GF-D8 (cell line): ENCODE results near the gene ELFN2.

Experiments used
- DNase-seq: peaks from one replicate; lab custom pipeline; 2025; lab: John Stamatoyannopoulos, UW

ELFN2 gene

DNA sequence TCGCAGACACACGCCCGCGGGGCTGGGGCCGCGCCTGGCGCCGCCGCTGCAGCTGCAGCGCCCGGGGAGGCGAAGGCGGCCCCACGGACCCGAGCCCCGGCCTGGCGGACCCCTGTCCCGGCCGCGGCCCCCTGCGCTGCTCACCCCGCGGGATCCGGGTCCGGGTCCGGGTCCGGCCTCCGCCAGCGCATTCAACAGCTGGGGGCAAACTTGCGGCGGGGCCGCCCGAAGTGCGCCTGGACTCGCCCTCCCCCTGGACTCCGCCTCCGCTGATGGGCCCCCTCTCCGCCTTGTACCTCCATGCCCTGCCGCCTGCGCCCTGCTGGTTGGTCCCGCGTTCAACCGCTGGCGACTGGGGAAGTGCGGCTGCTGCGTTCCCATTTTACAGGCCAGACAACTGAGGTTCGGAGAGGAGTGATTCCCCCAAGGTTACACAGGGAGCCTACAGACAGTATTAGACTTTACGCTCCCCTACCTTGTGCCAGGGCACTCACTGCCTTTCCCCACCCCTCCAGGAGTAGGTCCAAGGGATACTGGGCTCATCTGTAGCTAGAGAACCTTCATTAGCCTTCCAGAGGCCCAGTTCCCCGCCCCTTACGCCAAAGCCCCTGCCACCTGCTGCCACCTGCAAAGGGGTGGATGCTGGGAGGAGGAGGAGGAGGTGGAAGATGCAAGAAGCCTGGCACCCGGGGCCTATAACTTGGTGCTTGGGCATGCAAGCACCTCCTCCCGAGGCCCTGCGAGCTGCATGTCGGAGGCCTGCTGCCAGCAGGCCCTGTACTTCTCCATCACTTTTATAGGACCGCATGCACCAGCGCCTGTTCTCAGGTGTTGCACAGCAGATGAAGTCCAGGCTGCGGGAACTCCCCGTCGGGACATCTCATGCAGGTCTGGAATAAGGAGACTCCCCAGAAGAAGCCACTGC is 694 bp upstream of the ELFN2 start:
- no peak for DNase-seq

DNA sequence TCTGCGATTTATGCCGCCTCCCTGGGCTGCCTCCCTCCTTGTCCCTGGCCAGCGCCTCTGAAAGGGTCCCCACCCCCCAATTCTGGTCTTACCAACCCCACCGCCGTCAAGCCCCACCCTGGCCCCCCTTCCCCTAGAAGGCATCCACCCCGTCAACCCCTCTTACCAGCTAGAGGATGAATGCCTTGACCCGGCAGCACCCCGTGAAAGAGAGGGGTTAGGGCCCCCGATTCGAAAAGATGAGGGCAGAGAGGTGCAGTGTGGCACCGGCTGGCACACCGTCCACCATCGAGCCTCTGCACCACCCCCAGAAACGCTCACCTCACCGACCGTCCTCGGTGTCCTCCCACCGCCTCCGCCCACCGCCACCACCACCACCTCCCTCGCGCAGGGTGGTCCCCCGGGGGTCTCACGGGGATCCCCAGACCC is 559 bp downstream of the ELFN2 start:
- no peak for DNase-seq

DNA sequence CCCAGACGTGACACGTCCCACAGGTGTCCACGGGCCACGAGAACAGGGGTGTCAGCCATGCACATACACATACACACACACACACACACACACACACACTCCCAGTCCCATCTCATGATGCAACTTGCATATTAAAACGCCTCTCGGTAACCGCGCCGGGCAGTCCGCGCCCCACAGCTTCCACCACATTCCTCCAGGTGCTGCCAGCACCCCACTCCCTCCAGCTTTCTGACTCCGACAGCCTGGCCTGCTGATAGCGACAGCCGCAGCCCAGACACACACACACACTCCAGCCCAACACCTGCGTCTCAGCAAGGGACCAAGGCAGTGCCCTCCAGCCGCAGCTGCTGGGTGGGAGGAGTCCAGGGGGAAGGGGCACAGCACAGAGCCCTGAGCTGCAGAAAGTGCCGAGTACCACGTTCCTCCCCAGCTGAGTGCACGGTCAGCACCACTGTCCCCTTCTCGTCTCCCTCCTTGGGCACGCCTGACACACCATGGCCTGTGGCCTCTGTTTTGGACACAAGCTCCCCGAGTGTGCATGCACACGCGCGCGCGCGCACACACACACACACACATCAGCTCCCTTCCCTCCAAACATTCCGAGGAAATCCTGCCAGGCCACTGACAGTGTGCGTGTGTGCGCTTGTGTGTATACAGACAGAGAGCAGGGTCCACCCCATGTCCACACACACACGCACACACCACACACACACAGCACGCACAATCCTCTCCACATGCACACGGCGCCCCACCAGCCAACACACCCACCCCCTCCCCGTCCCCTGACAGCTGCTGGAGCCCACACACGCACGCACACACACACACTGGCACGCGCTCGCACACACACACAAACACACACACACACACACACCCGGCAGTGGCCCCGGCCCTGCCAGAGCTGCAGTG is 1.2 kb downstream of the ELFN2 start:
- no peak for DNase-seq

DNA sequence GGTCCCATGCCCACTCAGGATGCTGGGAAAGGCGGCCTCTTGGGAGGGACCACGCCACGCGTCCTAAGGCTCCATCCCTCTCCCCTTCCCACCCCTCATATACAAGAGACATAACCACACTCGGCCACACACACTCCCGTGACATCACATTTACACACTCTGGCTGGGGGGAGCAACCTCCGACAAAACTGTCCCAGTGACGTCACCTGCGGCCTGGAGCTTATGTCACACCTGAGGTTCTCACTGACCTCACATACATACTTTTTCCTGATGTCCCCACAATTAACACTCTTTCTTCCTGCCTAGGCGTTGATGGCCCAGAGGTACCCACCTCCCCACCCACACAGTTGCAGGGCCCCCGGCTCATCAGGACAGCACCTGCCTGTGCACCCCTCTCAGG is 1.9 kb downstream of the ELFN2 start:
- no peak for DNase-seq

DNA sequence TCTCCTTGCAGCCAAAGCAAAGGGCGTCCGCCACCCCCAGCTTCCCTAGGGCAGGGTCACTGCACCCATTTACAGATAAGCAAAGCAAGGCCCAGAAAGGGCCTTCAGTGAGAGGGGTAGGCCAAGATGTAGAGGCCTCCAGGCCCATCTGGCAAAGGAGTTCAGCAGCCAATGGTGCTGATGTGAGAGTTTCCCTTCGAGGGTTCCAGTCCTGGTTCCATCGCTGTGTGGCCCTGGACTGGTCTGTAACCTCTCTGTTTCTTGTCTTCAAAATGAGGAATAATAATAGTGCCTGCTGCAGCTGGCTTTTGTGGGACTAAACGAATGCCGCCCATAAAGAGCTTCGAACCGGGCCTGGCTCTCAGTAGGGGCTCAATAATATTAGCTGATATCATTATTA is 4.0 kb downstream of the ELFN2 start:
- no peak for DNase-seq

DNA sequence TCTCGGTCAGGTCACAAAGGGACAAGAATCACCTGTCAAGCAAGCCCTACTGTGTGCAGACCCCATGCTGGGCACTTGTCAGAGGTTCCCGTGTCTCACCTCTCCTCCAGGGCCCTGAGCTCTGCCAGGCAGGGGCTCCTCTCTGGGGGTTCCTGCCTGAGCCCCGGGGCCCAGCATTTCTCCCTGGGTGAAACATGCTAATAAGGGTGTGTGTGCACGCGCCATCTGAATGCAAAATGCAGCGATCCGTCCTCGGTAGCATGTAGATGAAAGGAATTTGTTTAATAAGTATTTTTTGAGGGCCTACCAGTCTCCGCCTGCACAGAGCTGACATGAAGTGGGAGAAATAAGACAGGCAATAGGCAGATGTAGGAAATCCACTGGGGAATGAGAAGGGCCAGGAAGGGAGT is 5.8 kb downstream of the ELFN2 start:
- DNase-seq, result no peak

DNA sequence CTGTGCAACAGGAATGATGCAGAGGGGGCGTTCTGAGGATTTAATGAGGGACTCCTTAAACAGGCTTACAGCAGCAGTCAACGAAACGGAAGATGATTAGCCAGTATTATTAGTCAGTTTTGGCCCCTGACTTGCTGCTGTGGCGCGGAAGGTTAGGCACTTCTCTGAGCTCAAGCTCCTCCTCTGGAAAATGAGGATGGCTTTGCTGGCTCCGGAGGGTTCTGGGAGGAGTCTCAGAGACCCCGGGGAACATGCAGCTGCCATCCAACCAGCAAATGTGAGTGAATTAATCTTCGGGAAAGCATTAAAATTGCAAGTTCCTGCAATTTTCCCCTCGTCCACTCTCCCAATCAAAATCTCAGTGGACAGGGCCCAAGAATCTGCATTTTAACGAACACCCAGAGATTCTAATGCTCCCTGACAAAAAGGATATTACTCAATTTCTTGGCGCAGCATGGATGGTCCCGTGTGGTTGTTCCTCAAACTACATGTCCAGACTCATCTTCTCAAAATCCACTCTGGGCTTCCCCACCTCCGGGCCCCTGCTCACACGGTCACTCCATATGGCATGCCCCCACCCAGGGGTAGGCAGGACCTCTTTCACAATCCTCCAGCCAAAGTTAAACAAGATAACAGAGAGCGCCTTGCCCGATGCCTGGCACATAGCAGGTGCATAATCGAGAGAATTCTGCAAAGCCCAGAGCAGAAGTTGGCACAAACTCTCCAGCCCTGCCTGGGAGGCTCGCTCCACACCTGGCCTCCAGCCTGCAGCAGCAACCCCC is 6.4 kb downstream of the ELFN2 start:
- no peak for DNase-seq

DNA sequence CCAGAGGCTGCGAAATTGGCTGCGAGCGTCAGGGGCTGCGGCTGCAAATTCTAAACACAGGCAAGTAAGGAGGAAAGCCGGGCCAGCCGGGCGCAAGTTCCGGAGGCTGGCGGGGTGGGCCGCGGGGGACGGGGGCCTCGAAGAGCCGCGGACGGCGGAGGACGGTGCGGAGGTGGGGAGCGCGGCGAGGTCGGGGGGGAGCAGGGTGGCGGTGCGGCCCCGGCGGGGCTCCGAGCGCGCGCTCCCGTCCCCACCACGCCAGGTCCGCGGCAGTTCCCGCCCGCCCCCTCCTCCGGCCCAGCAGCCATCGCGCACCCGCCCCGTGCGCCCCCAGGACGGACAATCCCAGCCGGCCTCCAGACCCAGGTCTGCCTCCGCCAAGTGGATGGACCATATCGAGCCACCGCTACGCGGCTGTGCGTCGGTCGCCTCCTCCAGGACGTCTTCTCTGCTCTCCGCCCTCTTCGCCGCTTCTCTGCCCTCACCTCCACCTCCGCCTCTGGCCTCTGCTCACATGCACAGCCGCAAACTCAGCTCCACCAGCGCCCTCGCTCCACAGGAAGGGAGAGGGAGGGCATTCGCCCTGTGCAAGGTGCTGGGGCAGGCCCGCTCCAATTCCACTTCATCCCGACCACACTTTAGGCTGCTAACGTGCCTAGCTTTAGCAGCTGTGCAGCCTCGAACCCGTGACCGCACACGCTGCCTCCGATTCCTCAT is 7.2 kb downstream of the ELFN2 start:
- no peak for DNase-seq

DNA sequence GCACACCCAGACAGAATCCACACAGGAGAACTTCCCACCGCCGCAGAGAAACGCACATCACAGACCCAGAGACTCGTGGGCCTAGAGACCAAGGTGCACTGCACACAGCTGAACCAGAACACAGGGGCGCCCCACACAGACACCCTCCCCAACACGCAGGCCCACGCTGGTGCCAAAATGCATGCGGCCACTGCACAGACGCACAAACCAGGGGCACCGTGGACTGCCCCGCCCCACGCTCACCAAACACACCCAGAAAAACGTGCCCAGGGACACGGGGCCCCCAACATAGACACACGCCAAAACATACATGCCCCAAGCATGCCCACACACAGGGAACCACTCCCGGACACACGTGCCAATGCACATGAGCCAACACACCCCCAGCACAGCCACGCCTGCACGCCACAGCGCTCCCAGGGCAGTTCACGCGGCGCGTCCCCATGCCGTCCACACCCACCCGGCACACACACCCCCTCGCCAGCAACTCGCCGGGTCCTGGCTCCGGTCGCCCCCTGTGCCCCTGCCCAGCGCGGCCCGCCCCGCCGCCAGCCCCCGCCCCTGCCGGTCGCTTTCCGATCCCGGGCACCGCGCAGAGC is 7.8 kb downstream of the ELFN2 start:
- DNase-seq, result no peak

DNA sequence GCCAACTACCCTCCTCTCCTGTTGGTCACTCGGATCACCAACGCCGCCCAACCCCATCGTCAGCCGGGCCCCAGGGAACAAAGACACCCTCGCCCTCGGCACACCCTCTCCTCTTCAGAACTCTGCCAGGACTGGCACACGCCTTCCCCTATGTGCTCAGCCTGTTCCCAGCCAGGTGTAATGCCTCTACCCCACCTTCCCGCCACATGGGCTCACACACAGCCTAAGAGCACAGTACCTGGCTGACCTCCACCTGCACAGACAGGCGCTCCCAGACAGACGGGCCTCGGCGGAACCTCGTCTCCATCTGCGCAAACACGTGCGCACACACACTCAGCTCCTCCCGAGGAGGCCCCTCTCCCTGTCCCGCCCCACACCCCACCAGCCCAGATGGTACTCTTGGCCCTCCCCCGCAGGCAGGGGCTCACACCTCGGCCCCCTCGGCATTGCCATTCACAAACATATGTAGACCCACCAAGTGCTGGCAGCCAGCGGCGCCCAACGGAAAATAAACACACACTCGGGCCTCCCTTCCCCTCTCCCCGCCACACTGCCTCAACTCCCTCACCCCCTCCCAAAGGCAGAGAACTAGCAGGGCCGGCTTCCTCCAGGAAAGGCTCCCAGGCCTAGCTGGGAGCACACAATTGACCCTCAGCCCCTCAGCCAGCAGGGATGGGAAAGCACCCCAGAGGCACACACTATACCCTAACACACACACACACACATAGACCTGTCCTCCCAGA is 8.5 kb downstream of the ELFN2 start:
- no peak for DNase-seq

DNA sequence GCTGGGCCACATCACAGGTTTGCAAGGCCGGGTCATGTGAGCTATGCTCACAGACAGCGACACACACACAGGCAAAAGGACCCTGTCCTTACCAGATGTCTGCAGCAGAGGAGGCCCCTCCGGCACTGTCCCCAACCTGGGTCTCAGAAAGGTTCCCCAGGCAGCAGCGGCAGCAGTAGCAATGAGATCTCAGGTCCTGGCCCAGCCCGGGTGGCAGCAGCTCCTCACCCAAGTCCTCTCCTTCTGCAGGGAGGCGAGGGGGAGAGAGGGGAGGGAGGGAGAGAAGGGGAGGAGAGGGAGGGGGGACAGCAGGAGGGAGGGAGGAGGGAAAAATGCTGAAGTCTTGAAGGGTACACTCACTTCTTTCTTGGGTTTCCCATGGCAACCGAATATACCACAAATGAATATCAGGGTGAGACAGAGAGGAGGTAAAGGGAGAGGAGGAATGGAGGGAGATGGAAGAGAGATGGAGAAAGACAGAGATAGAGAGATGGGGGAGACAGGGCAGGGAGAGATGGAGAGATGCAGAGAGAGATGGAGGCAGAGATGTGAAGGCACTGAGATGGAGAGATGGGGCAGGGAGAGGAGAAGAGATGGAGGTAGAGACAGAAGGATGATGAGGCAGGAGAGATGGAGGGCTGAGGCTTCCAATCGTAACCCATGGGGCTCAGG is 9.5 kb downstream of the ELFN2 start:
- DNase-seq, result no peak

DNA sequence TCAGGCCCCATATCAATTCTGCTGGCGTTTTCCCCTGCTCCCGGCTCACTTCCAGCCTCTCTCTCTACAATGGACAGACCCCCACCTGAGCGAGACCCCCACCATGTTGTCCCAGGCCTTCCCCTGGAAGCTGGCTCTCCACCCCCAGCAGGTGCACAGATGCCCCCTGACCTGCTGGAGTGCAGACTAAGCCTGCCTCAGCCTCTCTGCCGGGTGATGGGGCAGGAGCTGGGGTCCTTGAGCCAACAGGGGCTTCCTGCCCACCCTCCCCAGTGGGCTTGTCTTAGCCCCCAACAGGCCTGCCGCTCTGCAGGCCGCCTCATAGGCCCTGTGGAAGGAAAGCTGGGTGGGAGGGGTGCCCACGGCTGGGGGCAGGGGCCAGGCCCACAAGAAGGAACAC is 10.0 kb downstream of the ELFN2 start:
- no peak for DNase-seq

DNA sequence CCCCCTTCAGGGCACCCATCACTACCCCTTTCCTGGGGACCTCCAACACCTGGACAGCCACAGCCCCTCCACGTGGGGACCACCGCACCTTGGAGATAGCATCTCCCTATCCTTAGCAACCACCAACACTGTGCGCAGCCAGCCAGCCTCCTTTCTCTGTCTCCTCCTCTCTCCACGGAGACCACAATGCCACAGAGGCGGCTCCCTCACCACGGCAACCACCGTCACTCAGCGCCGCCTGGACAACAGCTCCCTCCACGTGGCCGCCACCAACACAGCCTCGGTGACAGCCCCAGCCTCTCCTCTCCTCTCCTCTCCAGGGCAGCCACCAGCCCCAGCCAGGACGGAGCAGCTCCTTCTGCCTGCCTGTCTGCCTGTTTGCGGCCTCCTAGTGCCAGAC is 10.5 kb downstream of the ELFN2 start:
- DNase-seq, result no peak

DNA sequence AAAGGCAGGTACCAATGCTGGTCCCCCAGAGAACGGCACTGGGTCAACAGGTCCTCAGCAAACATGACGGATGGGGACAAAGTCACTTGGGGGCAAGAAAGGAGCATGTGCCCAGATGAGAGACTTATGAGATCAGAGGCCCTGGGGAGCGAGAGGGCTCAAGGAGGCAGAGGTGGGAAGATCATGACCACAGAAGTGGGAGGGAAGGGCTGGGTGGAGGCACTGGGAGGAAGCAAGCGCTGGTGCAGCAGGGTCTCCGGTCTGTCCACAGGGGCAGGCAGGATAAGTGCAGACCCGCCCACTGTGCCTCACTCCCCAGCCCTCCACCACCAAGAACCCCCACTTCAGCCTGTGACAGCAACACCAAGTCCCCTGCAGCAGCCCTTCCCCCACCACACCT is 10.9 kb downstream of the ELFN2 start:
- no peak for DNase-seq

DNA sequence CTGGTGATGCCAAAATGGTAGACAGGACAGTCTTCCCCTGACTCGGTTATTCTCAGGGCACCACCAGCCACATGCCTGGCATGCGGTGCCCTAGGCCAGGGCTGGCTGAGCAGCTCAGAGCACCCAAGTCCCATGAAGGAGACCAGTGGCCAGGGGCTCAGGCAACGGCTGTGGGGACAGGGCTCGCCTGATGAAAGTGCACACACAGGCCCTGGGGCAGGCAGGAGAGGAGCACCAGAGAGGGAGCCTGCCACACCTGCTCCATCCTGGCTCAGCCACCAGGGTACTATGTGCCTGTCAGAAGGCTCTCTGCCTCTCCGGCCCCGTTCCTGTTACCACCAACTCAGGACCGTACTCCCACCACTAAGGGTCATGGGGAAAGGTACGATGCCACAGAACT is 12.1 kb downstream of the ELFN2 start:
- DNase-seq, result no peak

DNA sequence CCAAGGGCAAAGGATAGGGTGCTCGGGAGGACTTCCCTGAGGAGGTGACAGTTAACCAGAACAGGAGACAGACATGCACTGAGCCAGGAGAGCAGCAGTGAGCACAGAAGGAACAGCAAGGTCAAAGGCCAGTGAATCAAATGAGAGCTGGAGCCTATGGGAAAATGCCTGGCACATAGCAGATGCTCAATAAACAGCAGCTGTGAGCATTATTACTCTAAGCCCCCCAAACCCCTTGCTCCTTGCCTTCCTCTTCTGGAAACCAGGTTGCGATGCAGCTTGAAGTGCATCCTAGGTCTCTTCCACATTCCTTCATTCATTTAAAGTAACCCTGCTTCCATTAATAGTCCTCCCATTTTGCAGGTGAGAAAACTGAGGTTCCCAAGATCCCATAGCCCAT is 13.0 kb downstream of the ELFN2 start:
- no peak for DNase-seq

DNA sequence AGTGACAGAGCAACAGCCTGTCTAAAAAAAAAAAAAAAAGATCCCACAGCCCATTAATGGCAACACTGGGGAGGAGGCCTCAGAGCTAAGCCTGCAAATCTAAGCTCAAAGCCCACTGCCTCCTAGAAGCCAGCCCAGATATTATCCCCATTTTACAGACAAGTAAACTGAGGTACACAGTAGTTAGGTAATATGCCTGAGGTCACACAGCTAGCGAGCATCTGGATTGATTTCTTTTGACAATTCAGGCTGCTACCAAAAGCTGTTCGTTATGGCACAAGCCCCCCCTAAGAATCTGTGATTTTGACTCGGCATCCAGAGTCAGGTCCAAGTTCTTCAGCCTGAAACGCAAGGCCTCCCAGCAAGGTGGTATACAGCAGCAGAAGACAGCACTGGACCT is 13.7 kb downstream of the ELFN2 start:
- DNase-seq, result no peak

DNA sequence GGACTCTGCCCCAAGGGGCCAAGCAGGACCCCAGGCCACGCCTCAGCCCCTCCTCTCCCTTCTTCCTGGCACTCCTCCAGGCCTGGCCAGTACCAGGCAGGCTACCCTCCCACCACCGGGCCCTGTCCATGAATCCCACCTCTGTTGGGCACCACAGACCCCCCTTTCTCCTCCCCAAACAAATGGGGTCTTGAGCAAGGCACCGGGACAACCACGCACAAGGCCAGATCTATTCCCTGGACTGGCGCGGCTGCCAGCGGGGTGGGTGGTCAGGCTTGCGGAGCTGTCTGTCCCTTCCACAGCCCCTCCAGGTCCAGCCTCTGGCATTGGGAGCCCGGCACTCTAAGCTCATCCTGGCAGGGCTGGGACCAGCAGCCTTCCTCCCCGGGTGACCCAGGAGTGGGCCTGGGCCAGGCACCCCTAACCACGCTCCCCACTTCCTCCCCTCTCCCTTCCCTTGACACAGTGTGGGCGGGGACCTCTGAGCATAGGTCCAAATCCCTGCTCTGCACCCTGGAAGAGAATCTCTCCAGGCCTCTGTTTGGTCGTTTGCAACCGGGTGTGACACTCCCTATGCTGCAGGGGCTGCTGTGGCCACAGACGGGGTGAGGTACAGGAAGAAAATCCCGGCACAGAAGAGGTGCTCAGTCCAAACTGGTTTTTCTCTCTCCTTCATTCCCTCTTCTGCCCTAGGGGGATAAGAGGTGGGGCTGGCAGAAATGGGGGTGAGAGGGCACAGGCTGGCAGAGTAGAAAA is 14.6 kb downstream of the ELFN2 start:
- no peak for DNase-seq

DNA sequence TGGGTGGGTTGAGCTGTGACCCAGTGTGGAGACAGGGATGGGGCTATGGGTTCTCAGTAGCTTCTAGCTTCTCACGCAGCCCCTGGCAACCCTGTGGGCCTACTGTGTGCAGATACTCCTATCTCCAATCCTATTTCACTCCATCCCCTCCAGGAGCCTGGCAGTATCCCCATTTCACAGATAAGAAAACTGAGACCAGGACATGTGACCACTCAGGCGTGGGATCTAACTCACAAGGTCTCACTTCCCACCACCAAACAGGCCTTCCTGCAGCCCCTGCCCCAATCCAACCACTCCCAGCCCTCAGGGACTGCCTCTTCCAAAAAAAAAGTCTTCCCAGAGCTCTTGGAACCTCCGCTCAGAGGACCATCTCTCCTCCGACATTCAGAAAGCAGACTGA is 15.6 kb downstream of the ELFN2 start:
- no peak for DNase-seq
